H9 (cell line): ENCODE results near the gene DLX6. TPM values are rescaled to one million over a fixed set of nuclear protein-coding genes. Genes with fewer than 3 reads are reported as not detected.

ENCODE experiments used
- DNase-seq: peaks from one replicate; pipeline ENCODE4 v3.0.0-alpha.2; 2017
- H2AFZ ChIP-seq: one replicate; pipeline ENCODE4 v1.6.1; 2013; ENCODE audit warnings: mild to moderate bottlenecking, low read length, control low read depth, moderate library complexity
- H2AK5ac ChIP-seq: 2 replicates; pipeline ENCODE4 v1.6.1; 2013; ENCODE audit warnings: low read length, control low read depth, mixed read lengths; ENCODE audit not compliant: insufficient read length
- H2BK120ac ChIP-seq: one replicate; pipeline ENCODE4 v1.6.1; 2013; ENCODE audit warnings: low read depth, mild to moderate bottlenecking, low read length, control low read depth, inconsistent platforms; ENCODE audit not compliant: poor library complexity, severe bottlenecking
- H2BK12ac ChIP-seq: 2 replicates; pipeline ENCODE4 v1.6.1; 2013; ENCODE audit warnings: low read length, control low read depth, mixed read lengths, low read depth; ENCODE audit not compliant: insufficient read length
- H2BK15ac ChIP-seq: 2 replicates; pipeline ENCODE4 v1.6.1; 2013; ENCODE audit warnings: low read depth, low read length, control low read depth
- H2BK20ac ChIP-seq: one replicate; pipeline ENCODE4 v1.6.1; 2013; ENCODE audit warnings: low read depth, mild to moderate bottlenecking, low read length, control low read depth, inconsistent platforms; ENCODE audit not compliant: poor library complexity, severe bottlenecking
- H2BK5ac ChIP-seq: 2 replicates; pipeline ENCODE4 v1.6.1; 2013; ENCODE audit warnings: low read length, control low read depth, mixed read lengths; ENCODE audit not compliant: insufficient read length
- H3K14ac ChIP-seq: 2 replicates; pipeline ENCODE4 v1.6.1; 2013; ENCODE audit warnings: low read length, control low read depth; ENCODE audit not compliant: insufficient read depth
- H3K18ac ChIP-seq: 2 replicates; pipeline ENCODE4 v1.6.1; 2013; ENCODE audit warnings: low read depth, mild to moderate bottlenecking, mixed read lengths, low read length, control low read depth; ENCODE audit not compliant: insufficient read length
- H3K23ac ChIP-seq: 2 replicates; pipeline ENCODE4 v1.6.1; 2013; ENCODE audit warnings: low read length, control low read depth, mixed read lengths, low read depth; ENCODE audit not compliant: insufficient read length
- H3K23me2 ChIP-seq: 2 replicates; pipeline ENCODE4 v1.6.1; 2013; ENCODE audit warnings: low read depth, mild to moderate bottlenecking, mixed read lengths, low read length, control low read depth; ENCODE audit not compliant: insufficient read length, poor library complexity, severe bottlenecking
- H3K27ac ChIP-seq: 2 replicates; pipeline ENCODE4 v1.5.1; 2013; ENCODE audit warnings: low read length, control low read depth, mixed read lengths, low read depth; ENCODE audit not compliant: insufficient read length
- H3K27me3 ChIP-seq: 2 replicates; pipeline ENCODE4 v1.6.1; 2013; ENCODE audit warnings: low read length, control low read depth, inconsistent platforms; ENCODE audit not compliant: insufficient read depth
- H3K4ac ChIP-seq: 2 replicates; pipeline ENCODE4 v1.6.1; 2013; ENCODE audit warnings: low read depth, mild to moderate bottlenecking, control low read depth, inconsistent platforms, low read length, moderate library complexity
- H3K4me1 ChIP-seq: 2 replicates; pipeline ENCODE4 v1.6.1; 2013; ENCODE audit warnings: low read length, control low read depth, inconsistent platforms; ENCODE audit not compliant: insufficient read depth
- H3K4me2 ChIP-seq: 2 replicates; pipeline ENCODE4 v1.6.1; 2013; ENCODE audit warnings: low read length, control low read depth, mixed read lengths; ENCODE audit not compliant: insufficient read length, insufficient read depth
- H3K56ac ChIP-seq: 2 replicates; pipeline ENCODE4 v1.6.1; 2013; ENCODE audit warnings: low read depth, mild to moderate bottlenecking, mixed read lengths, low read length, control low read depth; ENCODE audit not compliant: insufficient read length
- H3K79me1 ChIP-seq: 2 replicates; pipeline ENCODE4 v1.6.1; 2013; ENCODE audit warnings: low read depth, mild to moderate bottlenecking, moderate library complexity, low read length, control low read depth, inconsistent platforms; ENCODE audit not compliant: insufficient read depth, poor library complexity, severe bottlenecking
- H3K79me2 ChIP-seq: 2 replicates; pipeline ENCODE4 v1.6.1; 2013; ENCODE audit warnings: low read length, control low read depth, inconsistent platforms; ENCODE audit not compliant: insufficient read depth
- H3K9ac ChIP-seq: 2 replicates; pipeline ENCODE4 v1.6.1; 2013; ENCODE audit warnings: low read length, control low read depth, mixed read lengths; ENCODE audit not compliant: insufficient read length; ENCODE audit errors: extremely low read depth
- H3K9me3 ChIP-seq: one replicate; pipeline ENCODE4 v1.6.1; 2013; ENCODE audit warnings: low read depth, low read length, inconsistent platforms; ENCODE audit not compliant: control insufficient read depth
- H3T11ph ChIP-seq: one replicate; pipeline ENCODE4 v1.6.1; 2013; ENCODE audit warnings: mild to moderate bottlenecking, low read length, control low read depth, inconsistent platforms
- H4K20me1 ChIP-seq: one replicate; pipeline ENCODE4 v1.6.1; 2013; ENCODE audit not compliant: control insufficient read depth, insufficient read length, insufficient read depth
- H4K5ac ChIP-seq: 2 replicates; pipeline ENCODE4 v1.6.1; 2013; ENCODE audit warnings: low read depth, mild to moderate bottlenecking, mixed read lengths, low read length, control low read depth; ENCODE audit not compliant: insufficient read length
- H4K8ac ChIP-seq: replicated peaks from 2 replicates; pipeline ENCODE4 v1.6.1; 2013; ENCODE audit warnings: low read length, control low read depth, mixed read lengths, low read depth; ENCODE audit not compliant: insufficient read length
- H4K91ac ChIP-seq: 2 replicates; pipeline ENCODE4 v1.6.1; 2013; ENCODE audit warnings: low read depth, mild to moderate bottlenecking, moderate library complexity, mixed read lengths, low read length, control low read depth; ENCODE audit not compliant: insufficient read length
- H3K27ac Mint-ChIP-seq, 3 experiments: 2 replicates in 2 of 3; 3 replicates in 1 of 3; pipeline ENCODE4 v1.8.0; 2020 to 2021; ENCODE audit warnings: mixed read lengths in 3 of 3, mild to moderate bottlenecking in 1 of 3, moderate library complexity in 1 of 3
- H3K27me3 Mint-ChIP-seq: 2 replicates; pipeline ENCODE4 v1.8.0; 2021; ENCODE audit warnings: low read depth, mild to moderate bottlenecking, moderate library complexity, mixed read lengths
- H3K36me3 Mint-ChIP-seq, 3 experiments: 2 replicates in 2 of 3; 3 replicates in 1 of 3; pipeline ENCODE4 v1.8.0; 2020 to 2021; ENCODE audit warnings: low read depth in 3 of 3, mixed read lengths in 3 of 3; ENCODE audit not compliant: insufficient read depth in 1 of 3
- H3K4me1 Mint-ChIP-seq, 2 experiments: 2 replicates each; pipeline ENCODE4 v1.8.0; 2020; ENCODE audit warnings: mixed read lengths in 2 of 2
- H3K4me3 Mint-ChIP-seq, 2 experiments: 2 replicates in 1 of 2; 3 replicates in 1 of 2; pipeline ENCODE4 v1.8.0; 2020 to 2021; ENCODE audit warnings: mild to moderate bottlenecking in 2 of 2, mixed read lengths in 2 of 2, moderate library complexity in 1 of 2
- H3K9me3 Mint-ChIP-seq, 2 experiments: 2 replicates in 1 of 2; 3 replicates in 1 of 2; pipeline ENCODE4 v1.8.0; 2020; ENCODE audit warnings: mild to moderate bottlenecking in 2 of 2, mixed read lengths in 2 of 2, moderate library complexity in 1 of 2
- CTCF ChIP-seq: fragments of 200-600 bp; sonication (generic); conservative IDR thresholded peaks from 3 replicates; pipeline ENCODE4 v1.8.0; 2021; ENCODE audit warnings: antibody characterized with exemption, mild to moderate bottlenecking
- WGBS: extraction: QIAGEN DNeasy Blood & Tissue Kit; methylation state at CpG from one replicate; pipeline ENCODE4 v1.1.7; 2013; ENCODE audit warnings: missing lambda C conversion rate, low lambda C conversion rate, mixed read lengths; ENCODE audit not compliant: insufficient read length; ENCODE audit errors: extremely low coverage; 5-methylcytosine and 5-hydroxymethylcytosine counted together
- total RNA-seq: library from RNA; stranded (reverse); gene quantifications from 2 replicates; pipeline ENCODE4 v1.2.1, GENCODE V29; 2021

The DLX6 gene
- total RNA-seq, 1 experiment from 2014 or later = 0.24 TPM

- Histone ChIP-seq H2BK12ac (no peak overlapping the region), H3K18ac (no peak overlapping the region), H2BK5ac (no peak overlapping the region), H3K79me1 (no peaks in the 10 kb centered on the region), H4K8ac (no peak overlapping the region), H4K20me1 (peaks cover 5% of the 10 kb centered on the region), H3K79me2 (no peaks in the 10 kb centered on the region), H3K27me3 (peaks cover 95% of the 10 kb centered on the region), H2AFZ (no peak overlapping the region), H3K23me2 (peaks cover 5% of the 10 kb centered on the region), H3K4ac (no peak overlapping the region), H4K5ac (no peak overlapping the region), H4K91ac (no peak overlapping the region), H3K9me3 (no peaks in the 10 kb centered on the region), H3K14ac (no peak overlapping the region), H2AK5ac (no peak overlapping the region), H3K4me2 (no peak overlapping the region), H2BK20ac (no peak overlapping the region), H3K27ac (no peak overlapping the region), H3T11ph (no peak overlapping the region), H2BK120ac (no peak overlapping the region), H3K9ac (no peak overlapping the region), H3K56ac (no peak overlapping the region), H3K4me1 (no peaks in the 10 kb centered on the region), H3K23ac (no peak overlapping the region), H2BK15ac (no peak overlapping the region)
- H3K9me3 Mint-ChIP-seq = peaks cover 6 to 16% of the 10 kb centered on the region in 2 experiments; a peak in 4 of 5 replicates
- no peak overlapping the region for H3K4me3 Mint-ChIP-seq
- no peak overlapping the region; a peak in 1 of 7 replicates for H3K27ac Mint-ChIP-seq
- no peak for DNase-seq
- peaks cover 13 to 42% of the 10 kb centered on the region in 2 experiments for H3K4me1 Mint-ChIP-seq
- no peaks in the 10 kb centered on the region for H3K36me3 Mint-ChIP-seq
- TF ChIP-seq CTCF = no peak
- WGBS = no CpG with 5 or more reads among the region's 1 CpG
- H3K27me3 Mint-ChIP-seq = peaks cover 98% of the 10 kb centered on the region
Observed at GRCh38 chr7:97011104-97011503, 5.8 kb downstream of the DLX6 start.
